WTC11 (cell line): Measurements from ENCODE around the gene PSMD5.

Experiments
- CBFB ChIP-seq: sonication (generic); formaldehyde crosslinking; IDR thresholded peaks from 2 replicates; pipeline ENCODE4 v1.8.1; 2022; ENCODE audit warnings: mild to moderate bottlenecking, low read depth, missing genetic modification reagents
- CREM ChIP-seq: sonication (generic); formaldehyde crosslinking; IDR thresholded peaks from 2 replicates; pipeline ENCODE4 v1.8.1; 2022; ENCODE audit warnings: mild to moderate bottlenecking, missing genetic modification reagents, moderate library complexity
- ESRRA ChIP-seq: sonication (generic); formaldehyde crosslinking; IDR thresholded peaks from 2 replicates; pipeline ENCODE4 v1.8.1; 2022; ENCODE audit warnings: mild to moderate bottlenecking, missing genetic modification reagents, borderline replicate concordance
- FOXJ3 ChIP-seq: sonication (generic); formaldehyde crosslinking; IDR thresholded peaks from 2 replicates; pipeline ENCODE4 v1.9.0; 2021; ENCODE audit warnings: missing genetic modification reagents, mild to moderate bottlenecking, borderline replicate concordance
- FOXK1 ChIP-seq: sonication (generic); formaldehyde crosslinking; IDR thresholded peaks from 2 replicates; pipeline ENCODE4 v1.8.0; 2022; ENCODE audit warnings: mild to moderate bottlenecking, moderate library complexity, missing genetic modification reagents
- HMGXB4 ChIP-seq: sonication (generic); formaldehyde crosslinking; IDR thresholded peaks from 2 replicates; pipeline ENCODE4 v1.8.1; 2023; ENCODE audit warnings: mild to moderate bottlenecking, moderate library complexity, missing genetic modification reagents
- ZBTB21 ChIP-seq: sonication (generic); formaldehyde crosslinking; IDR thresholded peaks from 2 replicates; pipeline ENCODE4 v1.8.1; 2023; ENCODE audit warnings: mild to moderate bottlenecking, missing genetic modification reagents, borderline replicate concordance
- ZNF121 ChIP-seq: sonication (generic); formaldehyde crosslinking; IDR thresholded peaks from 2 replicates; pipeline ENCODE4 v1.8.0; 2023; ENCODE audit warnings: missing genetic modification reagents
- ZNF671 ChIP-seq: fragments of 250-450 bp; sonication (Bioruptor Pico); IDR thresholded peaks from 2 replicates; pipeline ENCODE4 v1.8.0; 2021; ENCODE audit warnings: mild to moderate bottlenecking
- TF ChIP-seq, protein P1 (sequence below): fragments of 200-600 bp; IDR thresholded peaks from 2 replicates; pipeline ENCODE4 v1.8.0; 2022; ENCODE audit warnings: antibody characterized with exemption
- TF ChIP-seq, protein P2 (sequence below): sonication (generic); formaldehyde crosslinking; IDR thresholded peaks from 2 replicates; pipeline ENCODE4 v1.8.0; 2022; ENCODE audit warnings: mild to moderate bottlenecking, missing genetic modification reagents
- TF ChIP-seq, protein P3 (sequence below): sonication (generic); formaldehyde crosslinking; IDR thresholded peaks from 2 replicates; pipeline ENCODE4 v1.8.0; 2022; ENCODE audit warnings: mild to moderate bottlenecking, missing genetic modification reagents

GRCh38 chr9:120855827-120856670 is 13.3 kb upstream of the PSMD5 start:
- TF ChIP-seq, protein P1, sequence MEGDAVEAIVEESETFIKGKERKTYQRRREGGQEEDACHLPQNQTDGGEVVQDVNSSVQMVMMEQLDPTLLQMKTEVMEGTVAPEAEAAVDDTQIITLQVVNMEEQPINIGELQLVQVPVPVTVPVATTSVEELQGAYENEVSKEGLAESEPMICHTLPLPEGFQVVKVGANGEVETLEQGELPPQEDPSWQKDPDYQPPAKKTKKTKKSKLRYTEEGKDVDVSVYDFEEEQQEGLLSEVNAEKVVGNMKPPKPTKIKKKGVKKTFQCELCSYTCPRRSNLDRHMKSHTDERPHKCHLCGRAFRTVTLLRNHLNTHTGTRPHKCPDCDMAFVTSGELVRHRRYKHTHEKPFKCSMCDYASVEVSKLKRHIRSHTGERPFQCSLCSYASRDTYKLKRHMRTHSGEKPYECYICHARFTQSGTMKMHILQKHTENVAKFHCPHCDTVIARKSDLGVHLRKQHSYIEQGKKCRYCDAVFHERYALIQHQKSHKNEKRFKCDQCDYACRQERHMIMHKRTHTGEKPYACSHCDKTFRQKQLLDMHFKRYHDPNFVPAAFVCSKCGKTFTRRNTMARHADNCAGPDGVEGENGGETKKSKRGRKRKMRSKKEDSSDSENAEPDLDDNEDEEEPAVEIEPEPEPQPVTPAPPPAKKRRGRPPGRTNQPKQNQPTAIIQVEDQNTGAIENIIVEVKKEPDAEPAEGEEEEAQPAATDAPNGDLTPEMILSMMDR = no peak
- TF ChIP-seq CBFB (CRISPR knock-in tag) (no peak), ZNF671 (CRISPR knock-in tag) (no peak), CREM (CRISPR knock-in tag) (no peak), ZNF121 (no peak), ESRRA (CRISPR knock-in tag) (no peak), FOXJ3 (CRISPR knock-in tag) (no peak), HMGXB4 (CRISPR knock-in tag) (no peak), FOXK1 (CRISPR knock-in tag) (no peak), ZBTB21 (CRISPR knock-in tag) (no peak)
- TF ChIP-seq, protein P2, sequence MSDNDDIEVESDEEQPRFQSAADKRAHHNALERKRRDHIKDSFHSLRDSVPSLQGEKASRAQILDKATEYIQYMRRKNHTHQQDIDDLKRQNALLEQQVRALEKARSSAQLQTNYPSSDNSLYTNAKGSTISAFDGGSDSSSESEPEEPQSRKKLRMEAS = no peak
- TF ChIP-seq, protein P3, sequence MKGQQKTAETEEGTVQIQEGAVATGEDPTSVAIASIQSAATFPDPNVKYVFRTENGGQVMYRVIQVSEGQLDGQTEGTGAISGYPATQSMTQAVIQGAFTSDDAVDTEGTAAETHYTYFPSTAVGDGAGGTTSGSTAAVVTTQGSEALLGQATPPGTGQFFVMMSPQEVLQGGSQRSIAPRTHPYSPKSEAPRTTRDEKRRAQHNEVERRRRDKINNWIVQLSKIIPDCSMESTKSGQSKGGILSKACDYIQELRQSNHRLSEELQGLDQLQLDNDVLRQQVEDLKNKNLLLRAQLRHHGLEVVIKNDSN (CRISPR knock-in tag) = no peak
